ENCODE results near the gene SCNN1B.

DNA sequence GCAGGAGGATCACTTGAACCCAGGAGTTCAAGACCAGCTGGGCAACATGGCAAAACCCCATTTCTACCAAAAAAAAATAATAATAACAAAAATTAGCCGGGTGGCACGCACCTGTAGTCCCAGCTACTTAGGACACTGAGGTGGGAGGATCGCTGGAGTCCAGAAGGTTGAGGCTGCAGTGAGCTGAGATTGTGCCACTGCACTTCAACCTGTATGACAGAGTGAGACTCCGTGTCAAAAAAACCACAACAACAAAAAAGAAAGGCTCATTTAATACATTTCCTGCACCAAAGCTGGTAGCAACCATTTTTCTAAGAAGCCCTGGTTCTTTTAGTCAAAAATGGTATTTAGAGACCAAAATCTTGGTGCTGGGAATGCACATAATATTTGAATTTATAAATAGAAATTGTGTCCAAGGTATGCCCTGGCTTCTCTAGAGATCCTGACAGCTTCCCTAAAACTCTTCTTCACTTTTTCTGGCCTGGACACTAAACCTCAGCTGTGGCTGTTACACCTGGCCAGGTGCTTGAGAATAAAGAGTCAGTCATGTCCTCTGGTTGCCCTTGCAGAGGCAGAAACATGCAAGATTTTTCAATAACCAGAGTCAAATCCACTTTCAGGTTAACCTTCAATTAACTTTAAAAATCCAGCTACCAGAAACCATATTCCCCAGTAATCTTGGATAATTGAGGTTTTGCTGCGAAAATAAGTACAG, 35.9 kb downstream of the SCNN1B start:
- no peak for TF ChIP-seq CTCF (IDR thresholded peaks at IDR 0.05; ENCODE audit: insufficient read depth, low read length)
- TF ChIP-seq, protein P1, sequence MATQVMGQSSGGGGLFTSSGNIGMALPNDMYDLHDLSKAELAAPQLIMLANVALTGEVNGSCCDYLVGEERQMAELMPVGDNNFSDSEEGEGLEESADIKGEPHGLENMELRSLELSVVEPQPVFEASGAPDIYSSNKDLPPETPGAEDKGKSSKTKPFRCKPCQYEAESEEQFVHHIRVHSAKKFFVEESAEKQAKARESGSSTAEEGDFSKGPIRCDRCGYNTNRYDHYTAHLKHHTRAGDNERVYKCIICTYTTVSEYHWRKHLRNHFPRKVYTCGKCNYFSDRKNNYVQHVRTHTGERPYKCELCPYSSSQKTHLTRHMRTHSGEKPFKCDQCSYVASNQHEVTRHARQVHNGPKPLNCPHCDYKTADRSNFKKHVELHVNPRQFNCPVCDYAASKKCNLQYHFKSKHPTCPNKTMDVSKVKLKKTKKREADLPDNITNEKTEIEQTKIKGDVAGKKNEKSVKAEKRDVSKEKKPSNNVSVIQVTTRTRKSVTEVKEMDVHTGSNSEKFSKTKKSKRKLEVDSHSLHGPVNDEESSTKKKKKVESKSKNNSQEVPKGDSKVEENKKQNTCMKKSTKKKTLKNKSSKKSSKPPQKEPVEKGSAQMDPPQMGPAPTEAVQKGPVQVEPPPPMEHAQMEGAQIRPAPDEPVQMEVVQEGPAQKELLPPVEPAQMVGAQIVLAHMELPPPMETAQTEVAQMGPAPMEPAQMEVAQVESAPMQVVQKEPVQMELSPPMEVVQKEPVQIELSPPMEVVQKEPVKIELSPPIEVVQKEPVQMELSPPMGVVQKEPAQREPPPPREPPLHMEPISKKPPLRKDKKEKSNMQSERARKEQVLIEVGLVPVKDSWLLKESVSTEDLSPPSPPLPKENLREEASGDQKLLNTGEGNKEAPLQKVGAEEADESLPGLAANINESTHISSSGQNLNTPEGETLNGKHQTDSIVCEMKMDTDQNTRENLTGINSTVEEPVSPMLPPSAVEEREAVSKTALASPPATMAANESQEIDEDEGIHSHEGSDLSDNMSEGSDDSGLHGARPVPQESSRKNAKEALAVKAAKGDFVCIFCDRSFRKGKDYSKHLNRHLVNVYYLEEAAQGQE (IDR thresholded peaks at IDR 0.05; ENCODE audit: insufficient replicate concordance, low read depth): no peak
